IMR-90 (cell line): Measurements from ENCODE around the gene PIGBOS1. TPM values are rescaled to one million over a fixed set of nuclear protein-coding genes. Genes with fewer than 3 reads are reported as not detected.

Experiments
- polyA plus RNA-seq, 3 experiments: library from polyadenylated mRNA; depleted of rRNA; stranded (reverse); fragments of >200 nt; gene quantifications; 2 replicates each; pipeline ENCODE4 v1.2.3, GENCODE V29; 2012; ENCODE audit warnings: low replicate concordance in 1 of 3
- total RNA-seq: library from RNA; depleted of rRNA; stranded (reverse); fragments of >200 nt; gene quantifications from 2 replicates; pipeline ENCODE4 v1.2.3, GENCODE V29; 2012; rRNA removed

Gene PIGBOS1
- total and polyA plus RNA-seq, 2 of the 4 experiments (the other 2 are of a cell fraction): 11.7 to 12.7 TPM

Other genes with a start within 250 kb of the PIGBOS1 start
- gene RSL24D1, start 122.2 kb downstream of the PIGBOS1 start, total RNA-seq: 36.7 and 89.2 TPM in 2 replicates
- 25.6 and 36.5 TPM in 2 replicates for gene RSL24D1, start 122.2 kb downstream of the PIGBOS1 start, polyA plus RNA-seq (2012; rRNA removed)
- gene RAB27A, start 29.3 kb downstream of the PIGBOS1 start, total RNA-seq: 4.8 and 8.6 TPM in 2 replicates
- 12.1 and 13.7 TPM in 2 replicates for gene RAB27A, start 29.3 kb downstream of the PIGBOS1 start, polyA plus RNA-seq (2012; rRNA removed)
- gene PIGB, start 99 bp upstream of the PIGBOS1 start, total RNA-seq: 11.8 and 17.5 TPM in 2 replicates
- gene PIGB, start 99 bp upstream of the PIGBOS1 start, polyA plus RNA-seq (2012; rRNA removed): 8.0 and 9.2 TPM in 2 replicates
- gene CCPG1, start 89.2 kb upstream of the PIGBOS1 start, total RNA-seq: 14.3 and 18.9 TPM in 2 replicates
- gene CCPG1, start 89.2 kb upstream of the PIGBOS1 start, polyA plus RNA-seq (2012; rRNA removed): 7.7 and 11.4 TPM in 2 replicates
- 0.28 and 0.36 TPM in 2 replicates for gene PIERCE2, start 89.4 kb upstream of the PIGBOS1 start, total RNA-seq
- 0.48 and 1.0 TPM in 2 replicates for gene PIERCE2, start 89.4 kb upstream of the PIGBOS1 start, polyA plus RNA-seq (2012; rRNA removed)
- 0.72 and 0.83 TPM in 2 replicates for gene DNAAF4, start 189.1 kb upstream of the PIGBOS1 start, total RNA-seq
- 0.48 and 0.80 TPM in 2 replicates for gene DNAAF4, start 189.1 kb upstream of the PIGBOS1 start, polyA plus RNA-seq (2012; rRNA removed)